ENCODE measurements around the gene PCSK9.
"Not testable (repeated sequence)": the region's sequence is repeated elsewhere in the genome, so short reads cannot be mapped to it uniquely, and the experiment has no call there.

PCSK9 gene

GRCh38 chr1:55024163-55024562 lies 15.2 kb upstream of the PCSK9 start:
- H3K27me3 Mint-ChIP-seq = peaks cover 12 to 23% of the 10 kb centered on the region in 2 donors
- H3K4me1 Mint-ChIP-seq; H3K9me3 Mint-ChIP-seq; H3K4me3 Mint-ChIP-seq; DNase-seq; H3K36me3 Mint-ChIP-seq; ATAC-seq (replicated peaks); H3K27ac Mint-ChIP-seq: not testable (repeated sequence)

- not testable (repeated sequence) for H3K4me3 Mint-ChIP-seq; H3K4me1 Mint-ChIP-seq; H3K9me3 Mint-ChIP-seq; DNase-seq; ATAC-seq (replicated peaks); H3K36me3 Mint-ChIP-seq; H3K27ac Mint-ChIP-seq
- peaks cover 0 to 19% of the 10 kb centered on the region in 2 donors for H3K27me3 Mint-ChIP-seq
These were observed 12.7 kb upstream of the PCSK9 start for GRCh38 chr1:55026682-55027081.

- not testable (repeated sequence) for H3K9me3 Mint-ChIP-seq; H3K27ac Mint-ChIP-seq; DNase-seq; H3K4me1 Mint-ChIP-seq; ATAC-seq (replicated peaks); H3K36me3 Mint-ChIP-seq; H3K4me3 Mint-ChIP-seq
- peaks cover 25 to 29% of the 10 kb centered on the region in 2 donors for H3K27me3 Mint-ChIP-seq
These were observed 8.2 kb upstream of the PCSK9 start for GRCh38 chr1:55031098-55031497.

- DNase-seq (no peak), ATAC-seq (replicated peaks) (no peak)
- H3K4me1 Mint-ChIP-seq = peaks cover 0 to 3% of the 10 kb centered on the region in 2 donors
- H3K9me3 Mint-ChIP-seq = peaks cover 3 to 4% of the 10 kb centered on the region in 2 donors
- H3K27me3 Mint-ChIP-seq = peaks cover 39 to 45% of the 10 kb centered on the region in 2 donors
- H3K27ac Mint-ChIP-seq = no peak overlapping the region
- no peak overlapping the region for H3K4me3 Mint-ChIP-seq
- peaks cover 0 to 1% of the 10 kb centered on the region in 2 donors for H3K36me3 Mint-ChIP-seq
These were observed 6.1 kb upstream of the PCSK9 start for GRCh38 chr1:55033265-55033614.

GRCh38 chr1:55034476-55035133 lies 4.7 kb upstream of the PCSK9 start:
- peaks cover 3 to 4% of the 10 kb centered on the region in 2 donors for H3K9me3 Mint-ChIP-seq
- peaks cover 50 to 58% of the 10 kb centered on the region in 2 donors for H3K27me3 Mint-ChIP-seq
- no peak overlapping the region for H3K4me3 Mint-ChIP-seq

GRCh38 chr1:55035904-55036303 lies 3.4 kb upstream of the PCSK9 start:
- no peak overlapping the region for H3K4me3 Mint-ChIP-seq
- ATAC-seq (replicated peaks) (no peak), DNase-seq (no peak)
- peaks cover 0 to 1% of the 10 kb centered on the region in 2 donors for H3K36me3 Mint-ChIP-seq
- H3K4me1 Mint-ChIP-seq = peaks cover 9 to 13% of the 10 kb centered on the region in 2 donors
- peaks cover 57 to 71% of the 10 kb centered on the region in 2 donors for H3K27me3 Mint-ChIP-seq
- H3K27ac Mint-ChIP-seq = no peak overlapping the region
- peaks cover 3 to 4% of the 10 kb centered on the region in 2 donors for H3K9me3 Mint-ChIP-seq

More at GRCh38 chr1:55034476-55035133, 4.7 kb upstream of the PCSK9 start:
- Mint-ChIP-seq H3K36me3 (peaks cover 0 to 1% of the 10 kb centered on the region in 2 donors), H3K4me1 (peaks cover 3 to 7% of the 10 kb centered on the region in 2 donors), H3K27ac (no peak overlapping the region)
- DNase-seq (no peak), ATAC-seq (replicated peaks) (no peak)

- peaks cover 61 to 86% of the 10 kb centered on the region in 2 donors for H3K27me3 Mint-ChIP-seq
- DNase-seq = no peak
- H3K4me3 Mint-ChIP-seq = no peak overlapping the region
- H3K9me3 Mint-ChIP-seq = peaks cover 3 to 4% of the 10 kb centered on the region in 2 donors
- H3K36me3 Mint-ChIP-seq = peaks cover 0 to 1% of the 10 kb centered on the region in 2 donors
- peaks cover 9 to 13% of the 10 kb centered on the region in 2 donors for H3K4me1 Mint-ChIP-seq
- peak; percentile 53 to 59 for ATAC-seq (replicated peaks)
- H3K27ac Mint-ChIP-seq = no peak overlapping the region
These were observed 1.4 kb upstream of the PCSK9 start for GRCh38 chr1:55037733-55038551.

GRCh38 chr1:55038552-55038838 lies 853 bp upstream of the PCSK9 start:
- H3K27ac Mint-ChIP-seq = no peak overlapping the region
- ATAC-seq (replicated peaks) = no peak
- no peaks in the 10 kb centered on the region for H3K36me3 Mint-ChIP-seq
- peaks cover 56 to 81% of the 10 kb centered on the region in 2 donors for H3K27me3 Mint-ChIP-seq
- DNase-seq = no peak
- H3K9me3 Mint-ChIP-seq = peaks cover 0 to under 1% of the 10 kb centered on the region in 2 donors
- peaks cover 9 to 13% of the 10 kb centered on the region in 2 donors for H3K4me1 Mint-ChIP-seq
- H3K4me3 Mint-ChIP-seq = no peak overlapping the region

GRCh38 chr1:55038974-55039341 lies 390 bp upstream of the PCSK9 start:
- Mint-ChIP-seq H3K9me3 (no peaks in the 10 kb centered on the region), H3K36me3 (no peaks in the 10 kb centered on the region), H3K27me3 (peaks cover 53 to 81% of the 10 kb centered on the region in 2 donors), H3K4me3 (peak overlapping the region in 1 of 2 donors; percentile 57), H3K4me1 (peaks cover 9 to 13% of the 10 kb centered on the region in 2 donors), H3K27ac (no peak overlapping the region)
- DNase-seq (no peak), ATAC-seq (replicated peaks) (no peak)

GRCh38 chr1:55040083-55040932 lies 960 bp downstream of the PCSK9 start:
- Mint-ChIP-seq H3K4me3 (peak overlapping the region in 1 of 2 donors; percentile 17), H3K36me3 (no peaks in the 10 kb centered on the region), H3K27ac (no peak overlapping the region), H3K9me3 (no peaks in the 10 kb centered on the region), H3K27me3 (peaks cover 52 to 73% of the 10 kb centered on the region in 2 donors), H3K4me1 (peaks cover 9 to 13% of the 10 kb centered on the region in 2 donors)
- DNase-seq (no peak), ATAC-seq (replicated peaks) (no peak)

- H3K36me3 Mint-ChIP-seq = no peaks in the 10 kb centered on the region
- peaks cover 48 to 66% of the 10 kb centered on the region in 2 donors for H3K27me3 Mint-ChIP-seq
- no peak overlapping the region for H3K27ac Mint-ChIP-seq
- H3K9me3 Mint-ChIP-seq = no peaks in the 10 kb centered on the region
- DNase-seq = no peak
- ATAC-seq (replicated peaks) = peak; percentile 30 to 45
- peaks cover 7 to 13% of the 10 kb centered on the region in 2 donors for H3K4me1 Mint-ChIP-seq
- H3K4me3 Mint-ChIP-seq = no peak overlapping the region
These were observed 1.7 kb downstream of the PCSK9 start for GRCh38 chr1:55040933-55041494.

GRCh38 chr1:55041613-55042012 lies 2.3 kb downstream of the PCSK9 start:
- Mint-ChIP-seq H3K4me1 (peaks cover 6 to 13% of the 10 kb centered on the region in 2 donors), H3K27me3 (peaks cover 43 to 62% of the 10 kb centered on the region in 2 donors), H3K9me3 (no peaks in the 10 kb centered on the region), H3K36me3 (no peaks in the 10 kb centered on the region), H3K4me3 (no peak overlapping the region), H3K27ac (no peak overlapping the region)
- no peak for ATAC-seq (replicated peaks)
- no peak for DNase-seq

GRCh38 chr1:55043011-55043410 lies 3.7 kb downstream of the PCSK9 start:
- peaks cover 36 to 61% of the 10 kb centered on the region in 2 donors for H3K27me3 Mint-ChIP-seq

GRCh38 chr1:55043726-55044125 lies 4.4 kb downstream of the PCSK9 start:
- no peak for ATAC-seq (replicated peaks)
- no peaks in the 10 kb centered on the region for H3K36me3 Mint-ChIP-seq
- no peaks in the 10 kb centered on the region for H3K9me3 Mint-ChIP-seq
- no peak for DNase-seq
- H3K4me3 Mint-ChIP-seq = no peak overlapping the region
- H3K27me3 Mint-ChIP-seq = peaks cover 31 to 54% of the 10 kb centered on the region in 2 donors
- peaks cover 6 to 13% of the 10 kb centered on the region in 2 donors for H3K4me1 Mint-ChIP-seq
- H3K27ac Mint-ChIP-seq = no peak overlapping the region

More at GRCh38 chr1:55043011-55043410, 3.7 kb downstream of the PCSK9 start:
- DNase-seq = no peak
- H3K4me3 Mint-ChIP-seq = no peak overlapping the region
- H3K36me3 Mint-ChIP-seq = no peaks in the 10 kb centered on the region
- no peak overlapping the region for H3K27ac Mint-ChIP-seq
- H3K4me1 Mint-ChIP-seq = peaks cover 6 to 13% of the 10 kb centered on the region in 2 donors
- no peak for ATAC-seq (replicated peaks)
- no peaks in the 10 kb centered on the region for H3K9me3 Mint-ChIP-seq

Data from stimulated activated naive B cell treated with anti-CD40 and anti-IgM and Interleukin-4, amounts not matched to agents 10 μg/mL and 1 μg/mL and 100 μg/mL, for 72 hours (primary cell).